ENCODE data around the gene PRRT4.

DNA sequence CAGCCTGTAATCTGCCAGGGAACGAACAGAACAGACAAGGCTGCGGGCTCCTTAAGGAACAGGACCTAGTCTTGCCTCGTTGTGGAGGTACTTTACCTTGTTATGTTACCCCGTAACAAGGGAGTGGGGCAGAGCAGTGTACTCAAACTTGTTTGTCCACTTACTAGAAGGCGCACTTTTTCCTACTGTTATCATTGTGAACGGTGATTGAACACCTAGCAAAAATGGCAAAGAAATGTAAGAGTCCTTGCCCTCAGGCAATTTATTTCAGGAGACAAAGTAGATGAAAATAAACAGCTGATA, 48.9 kb upstream of the PRRT4 start:
- TF ChIP-seq EZH2 (IDR thresholded peaks at IDR 0.05; ENCODE audit: low read depth), result no peak
- TF ChIP-seq CTCF (conservative IDR thresholded peaks at IDR 0.05), result no peak

Measured in PC-9 (cell line).